Naive thymus-derived CD4-positive, alpha-beta T cell (primary cell): Measurements from ENCODE around the gene SLC19A3. TPM values are rescaled to one million over a fixed set of nuclear protein-coding genes. Genes with fewer than 3 reads are reported as not detected.
"Not testable (repeated sequence)": the region's sequence is repeated elsewhere in the genome, so short reads cannot be mapped to it uniquely, and the experiment has no call there.

ENCODE experiments used
- ATAC-seq: fragments of 150-1000 bp; cut with Tn5 transposase; 2 replicates; pipeline ENCODE4 v1.10.0; 2021; ENCODE audit warnings: mild to moderate bottlenecking, moderate library complexity
- CTCF ChIA-PET: fragments of 350-600 bp; sonication (Branson Sonifier 250); formaldehyde crosslinking; loops from one replicate; lab custom pipeline; 2021; ENCODE audit warnings: antibody characterized with exemption; lab: Charles Lee
- POLR2A ChIA-PET: fragments of 350-600 bp; sonication (Branson Sonifier 250); formaldehyde crosslinking; loops from one replicate; lab custom pipeline; 2021; ENCODE audit warnings: antibody characterized with exemption, inconsistent platforms; lab: Charles Lee
- DNase-seq, 9 donors: peaks; one replicate each; pipeline versions ENCODE4 v3.0.0 to v3.0.0-alpha.2; 2020 to 2022; ENCODE audit warnings: mixed read lengths in 1 of 9
- H3K27ac ChIP-seq: one replicate; pipeline ENCODE4 v1.7.0; 2013; ENCODE audit warnings: mild to moderate bottlenecking, low read depth, low read length, moderate library complexity
- H3K27me3 ChIP-seq, 2 donors: one replicate each; pipeline ENCODE4 v1.7.0; 2013; ENCODE audit warnings: low read length in 2 of 2, mild to moderate bottlenecking in 2 of 2, moderate library complexity in 2 of 2; ENCODE audit not compliant: control insufficient read depth in 2 of 2, insufficient read depth in 2 of 2
- H3K36me3 ChIP-seq, 3 experiments: 1 replicate in 2 of 3; 2 replicates in 1 of 3; pipeline ENCODE4 v1.7.0; 2013; ENCODE audit warnings: low read length in 3 of 3, mild to moderate bottlenecking in 3 of 3, moderate library complexity in 1 of 3; ENCODE audit not compliant: insufficient read depth in 3 of 3, control insufficient read depth in 2 of 3
- H3K4me1 ChIP-seq, 2 donors: one replicate each; pipeline ENCODE4 v1.7.0; 2013; ENCODE audit warnings: low read length in 2 of 2, mild to moderate bottlenecking in 2 of 2, moderate library complexity in 1 of 2; ENCODE audit not compliant: control insufficient read depth in 2 of 2, insufficient read depth in 2 of 2
- H3K4me3 ChIP-seq: 2 replicates; pipeline ENCODE4 v1.7.0; 2013; ENCODE audit warnings: mild to moderate bottlenecking, low read length
- H3K9me3 ChIP-seq, 3 experiments: 1 replicate in 2 of 3; 2 replicates in 1 of 3; pipeline ENCODE4 v1.7.0; 2013; ENCODE audit warnings: low read length in 3 of 3; ENCODE audit not compliant: control insufficient read depth in 2 of 3
- H3K27ac Mint-ChIP-seq, 9 donors: one replicate each; pipeline ENCODE4 v1.8.0; 2020 to 2022; ENCODE audit warnings: mixed read lengths in 9 of 9, mild to moderate bottlenecking in 8 of 9, moderate library complexity in 5 of 9, inconsistent platforms in 2 of 9
- H3K27me3 Mint-ChIP-seq, 5 donors: one replicate each; pipeline ENCODE4 v1.8.0; 2021 to 2022; ENCODE audit warnings: mixed read lengths in 5 of 5, mild to moderate bottlenecking in 1 of 5
- H3K36me3 Mint-ChIP-seq, 5 donors: one replicate each; pipeline ENCODE4 v1.8.0; 2020 to 2022; ENCODE audit warnings: mixed read lengths in 5 of 5, mild to moderate bottlenecking in 3 of 5, inconsistent platforms in 1 of 5
- H3K4me1 Mint-ChIP-seq, 7 donors: one replicate each; pipeline ENCODE4 v1.8.0; 2020 to 2022; ENCODE audit warnings: mixed read lengths in 7 of 7, mild to moderate bottlenecking in 3 of 7, inconsistent platforms in 1 of 7
- H3K4me3 Mint-ChIP-seq, 10 donors: one replicate each; pipeline ENCODE4 v1.8.0; 2020 to 2022; ENCODE audit warnings: mild to moderate bottlenecking in 10 of 10, mixed read lengths in 10 of 10, moderate library complexity in 6 of 10, inconsistent platforms in 2 of 10
- H3K9me3 Mint-ChIP-seq, 11 donors: one replicate each; pipeline ENCODE4 v1.8.0; 2020 to 2022; ENCODE audit warnings: mixed read lengths in 11 of 11, mild to moderate bottlenecking in 4 of 11, inconsistent platforms in 1 of 11, moderate library complexity in 1 of 11
- intact Hi-C, 2 donors: fragments of 100-400 bp; cut with micrococcal nuclease; formaldehyde crosslinking; loops; one replicate each; pipeline ENCODE4 v1.15.1; 2023
- polyA plus RNA-seq, 2 donors: library from polyadenylated mRNA; unstranded; fragments of 300-500 nt; fragmentation: Illumina TruSeq; gene quantifications; one replicate each; pipeline ENCODE4 v1.2.3, GENCODE V29; 2021
- total RNA-seq, 6 experiments: library from RNA in 5 of 6; stranded (reverse) in 5 of 6; gene quantifications; 1 replicate in 5 of 6; 2 replicates in 1 of 6; pipeline ENCODE4 v1.2.3 and lab custom pipeline; 2021 to 2026

The SLC19A3 gene
- total and polyA plus RNA-seq, 7 experiments from 2014 or later = not detected

GRCh38 chr2:227677928-227678327, 39.9 kb downstream of the SLC19A3 start:
- Histone ChIP-seq H3K9me3 (no peaks in the 10 kb centered on the region), H3K27me3 (no peaks in the 10 kb centered on the region), H3K4me3 (no peak overlapping the region), H3K36me3 (no peaks in the 10 kb centered on the region), H3K27ac (no peak overlapping the region), H3K4me1 (no peaks in the 10 kb centered on the region)
- CTCF ChIA-PET = no interaction called here
- peaks cover 0 to 8% (median 0%) of the 10 kb centered on the region in 5 donors for H3K27me3 Mint-ChIP-seq
- no peaks in the 10 kb centered on the region for H3K4me1 Mint-ChIP-seq
- H3K36me3 Mint-ChIP-seq = no peaks in the 10 kb centered on the region
- H3K9me3 Mint-ChIP-seq = peaks cover 0 to 1% (median 0%) of the 10 kb centered on the region in 11 donors
- H3K4me3 Mint-ChIP-seq = no peak overlapping the region
- DNase-seq (no peak), ATAC-seq (no peak)
- POLR2A ChIA-PET = no interaction called here
- no peak overlapping the region for H3K27ac Mint-ChIP-seq
- intact Hi-C loops = no loop called here

GRCh38 chr2:227674485-227674884, 43.3 kb downstream of the SLC19A3 start:
- DNase-seq (no peak), ATAC-seq (no peak)
- Mint-ChIP-seq H3K27ac (no peak overlapping the region), H3K4me1 (peaks cover 0 to 2% (median 0%) of the 10 kb centered on the region in 7 donors), H3K4me3 (no peak overlapping the region), H3K36me3 (no peaks in the 10 kb centered on the region), H3K9me3 (peaks cover 0 to 1% (median 0%) of the 10 kb centered on the region in 11 donors), H3K27me3 (peaks cover 0 to 8% (median 6%) of the 10 kb centered on the region in 5 donors)
- Histone ChIP-seq H3K36me3 (no peaks in the 10 kb centered on the region), H3K4me3 (no peak overlapping the region), H3K4me1 (no peaks in the 10 kb centered on the region), H3K27me3 (no peaks in the 10 kb centered on the region), H3K9me3 (no peaks in the 10 kb centered on the region), H3K27ac (no peak overlapping the region)
- ChIA-PET CTCF (no interaction called here), POLR2A (no interaction called here)
- intact Hi-C loops = no loop called here

GRCh38 chr2:227673620-227674019, 44.2 kb downstream of the SLC19A3 start:
- not testable (repeated sequence) for H3K27me3 Mint-ChIP-seq

GRCh38 chr2:227671170-227671905, 46.5 kb downstream of the SLC19A3 start:
- Histone ChIP-seq H3K4me1 (no peaks in the 10 kb centered on the region), H3K4me3 (no peak overlapping the region), H3K27ac (no peak overlapping the region), H3K9me3 (no peaks in the 10 kb centered on the region), H3K27me3 (no peaks in the 10 kb centered on the region), H3K36me3 (no peaks in the 10 kb centered on the region)
- DNase-seq = no peak
- Mint-ChIP-seq H3K27ac (no peak overlapping the region), H3K4me1 (peaks cover 0 to 2% (median 0%) of the 10 kb centered on the region in 7 donors), H3K9me3 (no peaks in the 10 kb centered on the region), H3K4me3 (no peak overlapping the region), H3K27me3 (peaks cover 0 to 8% (median 5%) of the 10 kb centered on the region in 5 donors), H3K36me3 (no peaks in the 10 kb centered on the region)
- POLR2A ChIA-PET = no interaction called here
- intact Hi-C loops = no loop called here
- CTCF ChIA-PET = no interaction called here
- ATAC-seq = no peak

More at GRCh38 chr2:227673620-227674019, 44.2 kb downstream of the SLC19A3 start:
- ATAC-seq, H3K4me1 ChIP-seq, DNase-seq, intact Hi-C loops, H3K36me3 Mint-ChIP-seq, H3K4me3 Mint-ChIP-seq, H3K9me3 ChIP-seq, H3K27ac Mint-ChIP-seq, H3K4me1 Mint-ChIP-seq, H3K36me3 ChIP-seq, H3K27ac ChIP-seq, POLR2A ChIA-PET, H3K9me3 Mint-ChIP-seq, H3K4me3 ChIP-seq, H3K27me3 ChIP-seq: not testable (repeated sequence)
- CTCF ChIA-PET = interaction anchor here (0.6 kb wide), 1 partner anchor 122 kb away, joined by 3 read pairs; no protein-coding TSS in a partner anchor

- DNase-seq, H3K4me3 Mint-ChIP-seq, POLR2A ChIA-PET, H3K4me1 ChIP-seq, H3K4me3 ChIP-seq, H3K27ac ChIP-seq, intact Hi-C loops, H3K9me3 ChIP-seq, H3K36me3 ChIP-seq, H3K27me3 Mint-ChIP-seq, H3K27me3 ChIP-seq, ATAC-seq, H3K36me3 Mint-ChIP-seq, H3K4me1 Mint-ChIP-seq, H3K9me3 Mint-ChIP-seq, H3K27ac Mint-ChIP-seq, CTCF ChIA-PET: not testable (repeated sequence)
Observed at GRCh38 chr2:227666631-227667170, 51.1 kb downstream of the SLC19A3 start, which contains the start of gene SCYGR5. SCYGR5 (plus strand) TSS chr2:227666804; CDS start chr2:227666804, 0 bp downstream.

GRCh38 chr2:227665189-227665940, 52.5 kb downstream of the SLC19A3 start:
- H3K4me3 ChIP-seq = no peak overlapping the region
- ChIA-PET POLR2A (no interaction called here), CTCF (no interaction called here)
- peaks cover 0 to 4% (median 0%) of the 10 kb centered on the region in 5 donors for H3K27me3 Mint-ChIP-seq
- no peak overlapping the region for H3K27ac ChIP-seq
- no peaks in the 10 kb centered on the region for H3K9me3 ChIP-seq
- intact Hi-C loops = no loop called here
- H3K27ac Mint-ChIP-seq = no peak overlapping the region
- ATAC-seq = no peak
- H3K4me3 Mint-ChIP-seq = no peak overlapping the region
- H3K4me1 Mint-ChIP-seq = no peaks in the 10 kb centered on the region
- no peaks in the 10 kb centered on the region for H3K4me1 ChIP-seq
- no peak for DNase-seq
- H3K36me3 Mint-ChIP-seq = no peaks in the 10 kb centered on the region
- no peaks in the 10 kb centered on the region for H3K27me3 ChIP-seq
- no peaks in the 10 kb centered on the region for H3K36me3 ChIP-seq
- H3K9me3 Mint-ChIP-seq = no peaks in the 10 kb centered on the region
